GM21723 (cell line): ENCODE data around the gene NAIF1.

Source experiments
- ATAC-seq: cut with Tn5 transposase; IDR thresholded peaks from one replicate; pipeline ENCODE4 v1.9.1; 2021; ENCODE audit warnings: mild to moderate bottlenecking, moderate library complexity; ENCODE audit not compliant: unreplicated experiment

NAIF1 gene

GRCh38 chr9:128102861-128103588, 35.9 kb upstream of the NAIF1 start:
- ATAC-seq: no peak

GRCh38 chr9:128102196-128102595, 35.1 kb upstream of the NAIF1 start:
- no peak for ATAC-seq

GRCh38 chr9:128101690-128102089, 34.6 kb upstream of the NAIF1 start:
- no peak for ATAC-seq

- ATAC-seq: no peak
Observed at GRCh38 chr9:128101231-128101661, 34.1 kb upstream of the NAIF1 start.

GRCh38 chr9:128100581-128100980, 33.5 kb upstream of the NAIF1 start:
- no peak for ATAC-seq

- ATAC-seq: no peak
Observed at GRCh38 chr9:128099932-128100491, 32.9 kb upstream of the NAIF1 start.

GRCh38 chr9:128099231-128099931, 32.3 kb upstream of the NAIF1 start:
- no peak for ATAC-seq

GRCh38 chr9:128098297-128099230, 31.4 kb upstream of the NAIF1 start:
- ATAC-seq: no peak

GRCh38 chr9:128097543-128098296, 30.6 kb upstream of the NAIF1 start:
- no peak for ATAC-seq

- ATAC-seq: no peak
Observed at GRCh38 chr9:128096616-128097536, 29.8 kb upstream of the NAIF1 start.

GRCh38 chr9:128094950-128095544, 27.9 kb upstream of the NAIF1 start:
- ATAC-seq: no peak

GRCh38 chr9:128094166-128094949, 27.2 kb upstream of the NAIF1 start:
- peak; percentile 88 for ATAC-seq

- no peak for ATAC-seq
Observed at GRCh38 chr9:128093011-128093410, 25.9 kb upstream of the NAIF1 start.

- ATAC-seq: no peak
Observed at GRCh38 chr9:128092199-128092977, 25.3 kb upstream of the NAIF1 start.

- ATAC-seq: no peak
Observed at GRCh38 chr9:128091571-128091970, 24.5 kb upstream of the NAIF1 start.

GRCh38 chr9:128091144-128091543, 24.0 kb upstream of the NAIF1 start:
- no peak for ATAC-seq

GRCh38 chr9:128089299-128089698, 22.2 kb upstream of the NAIF1 start:
- no peak for ATAC-seq
